ENCODE results near the gene INF2. TPM values are rescaled to one million over a fixed set of nuclear protein-coding genes. Genes with fewer than 3 reads are reported as not detected.

INF2 gene
- total RNA-seq, 4 donors from 2014 or later, result 39.9 to 199 (median 72.4) TPM

- TF ChIP-seq CTCF (IDR thresholded peaks at IDR 0.05; ENCODE audit: low read depth), result no peak
These were observed 55.1 kb downstream of the INF2 start for GRCh38 chr14:104744484-104744883.

- TF ChIP-seq CTCF (IDR thresholded peaks at IDR 0.05; ENCODE audit: low read depth), result no peak
These were observed 56.0 kb downstream of the INF2 start for GRCh38 chr14:104745431-104745830.

GRCh38 chr14:104746071-104746545, 56.7 kb downstream of the INF2 start:
- no peak for TF ChIP-seq CTCF (IDR thresholded peaks at IDR 0.05; ENCODE audit: low read depth)

- TF ChIP-seq CTCF (IDR thresholded peaks at IDR 0.05; ENCODE audit: low read depth), result no peak
These were observed 57.6 kb downstream of the INF2 start for GRCh38 chr14:104746934-104747481.

- TF ChIP-seq CTCF (IDR thresholded peaks at IDR 0.05; ENCODE audit: low read depth), result no peak
These were observed 58.5 kb downstream of the INF2 start for GRCh38 chr14:104747876-104748275.

GRCh38 chr14:104749111-104749649, 59.8 kb downstream of the INF2 start:
- no peak for TF ChIP-seq CTCF (IDR thresholded peaks at IDR 0.05; ENCODE audit: low read depth)

- no peak for TF ChIP-seq CTCF (IDR thresholded peaks at IDR 0.05; ENCODE audit: low read depth)
These were observed 60.8 kb downstream of the INF2 start for GRCh38 chr14:104750056-104750752.
